ENCODE results near the gene SIL1. TPM values are rescaled to one million over a fixed set of nuclear protein-coding genes. Genes with fewer than 3 reads are reported as not detected.

SIL1 gene
- total RNA-seq, 1 experiment from 2014 or later = 22.0 TPM

DNA sequence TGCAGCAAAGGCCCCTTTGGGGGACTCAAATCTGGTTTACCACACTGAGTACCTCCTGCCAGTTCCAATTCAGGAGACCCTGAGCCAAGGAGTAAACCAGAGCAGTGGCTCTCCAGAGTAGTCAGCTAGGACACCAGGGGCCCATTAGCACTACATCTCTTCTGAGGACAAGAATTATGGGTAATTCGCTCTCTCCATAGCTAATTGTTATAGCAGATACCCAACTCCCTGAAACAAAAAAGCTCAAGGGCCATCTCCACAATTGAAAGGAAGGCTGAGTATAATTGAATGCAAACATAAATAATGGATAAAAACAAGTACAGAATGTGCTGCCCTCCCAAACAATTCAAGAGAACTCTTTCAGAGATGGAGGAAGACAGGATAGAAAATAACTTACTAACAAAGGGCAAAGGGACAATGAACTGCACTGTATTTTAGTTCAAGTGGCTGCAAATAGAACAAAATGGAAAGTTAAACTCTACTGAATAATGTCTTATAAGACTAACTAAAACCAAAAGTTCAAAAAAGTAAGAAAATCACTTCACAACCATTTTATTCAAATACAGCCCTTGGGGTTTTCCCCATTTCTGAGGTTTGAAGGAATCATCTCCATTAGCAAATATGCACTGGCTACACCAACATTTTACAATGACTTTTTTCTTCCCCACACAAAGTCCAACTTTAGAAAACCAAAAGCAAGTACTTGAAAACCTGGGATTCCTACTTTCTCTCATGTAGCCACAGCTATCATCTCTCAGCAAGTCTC, 118.8 kb downstream of the SIL1 start:
- H3K27ac ChIP-seq (ENCODE audit: low read depth, low read length, poor library complexity, severe bottlenecking) = no peak overlapping the region
- ChIA-PET POLR2A (ENCODE audit: low non-redundant PET) (no interaction called here), CTCF (no interaction called here)
- BruUV-seq (replicated peaks) = no TSS peak
- H3K4me3 ChIP-seq (ENCODE audit: low read depth, low read length, poor library complexity, severe bottlenecking) = no peak overlapping the region
- intact Hi-C loops (cut with micrococcal nuclease; ENCODE audit: unreplicated experiment) = no loop called here
- no peak for DNase-seq (ENCODE audit: low spot score)
- H3K4me1 ChIP-seq (ENCODE audit: insufficient read depth, low read length, poor library complexity, severe bottlenecking) = peaks cover 7% of the 10 kb centered on the region
- no peaks in the 10 kb centered on the region for H3K36me3 ChIP-seq (ENCODE audit: insufficient read depth, low read length, poor library complexity, severe bottlenecking)
- no peaks in the 10 kb centered on the region for H3K27me3 ChIP-seq (replicated peaks; ENCODE audit: insufficient read depth, low read depth, low read length, poor library complexity)
- H3K9me3 ChIP-seq (ENCODE audit: low read depth, low read length, poor library complexity, severe bottlenecking) = no peaks in the 10 kb centered on the region
- TF ChIP-seq EZH2 (IDR thresholded peaks at IDR 0.05; ENCODE audit: borderline replicate concordance, low read depth, low read length, poor library complexity, severe bottlenecking) = no peak
- TF ChIP-seq, protein P1, sequence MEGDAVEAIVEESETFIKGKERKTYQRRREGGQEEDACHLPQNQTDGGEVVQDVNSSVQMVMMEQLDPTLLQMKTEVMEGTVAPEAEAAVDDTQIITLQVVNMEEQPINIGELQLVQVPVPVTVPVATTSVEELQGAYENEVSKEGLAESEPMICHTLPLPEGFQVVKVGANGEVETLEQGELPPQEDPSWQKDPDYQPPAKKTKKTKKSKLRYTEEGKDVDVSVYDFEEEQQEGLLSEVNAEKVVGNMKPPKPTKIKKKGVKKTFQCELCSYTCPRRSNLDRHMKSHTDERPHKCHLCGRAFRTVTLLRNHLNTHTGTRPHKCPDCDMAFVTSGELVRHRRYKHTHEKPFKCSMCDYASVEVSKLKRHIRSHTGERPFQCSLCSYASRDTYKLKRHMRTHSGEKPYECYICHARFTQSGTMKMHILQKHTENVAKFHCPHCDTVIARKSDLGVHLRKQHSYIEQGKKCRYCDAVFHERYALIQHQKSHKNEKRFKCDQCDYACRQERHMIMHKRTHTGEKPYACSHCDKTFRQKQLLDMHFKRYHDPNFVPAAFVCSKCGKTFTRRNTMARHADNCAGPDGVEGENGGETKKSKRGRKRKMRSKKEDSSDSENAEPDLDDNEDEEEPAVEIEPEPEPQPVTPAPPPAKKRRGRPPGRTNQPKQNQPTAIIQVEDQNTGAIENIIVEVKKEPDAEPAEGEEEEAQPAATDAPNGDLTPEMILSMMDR (conservative IDR thresholded peaks at IDR 0.05; ENCODE audit: low read depth, low read length) = no peak

DNA sequence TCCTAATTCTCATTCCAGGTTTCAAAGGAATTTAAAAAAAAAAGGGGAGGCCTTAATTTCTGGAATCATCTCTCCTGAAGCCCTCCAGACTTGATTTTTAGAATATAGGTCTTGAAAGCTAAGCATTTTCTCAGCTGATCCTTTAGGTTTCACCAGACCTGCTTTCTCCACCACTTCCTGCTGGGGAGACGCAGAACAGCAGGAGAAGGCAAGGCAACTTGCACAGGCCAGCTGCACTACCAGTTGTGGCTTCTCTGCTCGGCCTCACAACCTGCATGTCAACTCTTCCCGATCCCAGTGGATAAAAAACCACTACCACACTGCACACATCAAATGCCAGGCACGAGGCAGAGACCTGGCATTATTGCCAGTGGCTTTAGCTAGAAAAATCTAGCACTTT, 119.8 kb downstream of the SIL1 start:
- TF ChIP-seq, protein P1 (conservative IDR thresholded peaks at IDR 0.05; ENCODE audit: low read depth, low read length) = no peak
- no peak for TF ChIP-seq EZH2 (IDR thresholded peaks at IDR 0.05; ENCODE audit: borderline replicate concordance, low read depth, low read length, poor library complexity, severe bottlenecking)
- intact Hi-C loops (cut with micrococcal nuclease; ENCODE audit: unreplicated experiment) = no loop called here
- POLR2A ChIA-PET (ENCODE audit: low non-redundant PET) = no interaction called here
- no peak for DNase-seq (ENCODE audit: low spot score)
- CTCF ChIA-PET = no interaction called here
- no TSS peak for BruUV-seq (replicated peaks)
- no peaks in the 10 kb centered on the region for H3K27me3 ChIP-seq (replicated peaks; ENCODE audit: insufficient read depth, low read depth, low read length, poor library complexity)
- no peaks in the 10 kb centered on the region for H3K9me3 ChIP-seq (ENCODE audit: low read depth, low read length, poor library complexity, severe bottlenecking)
- no peak overlapping the region for H3K4me3 ChIP-seq (ENCODE audit: low read depth, low read length, poor library complexity, severe bottlenecking)
- H3K27ac ChIP-seq (ENCODE audit: low read depth, low read length, poor library complexity, severe bottlenecking) = no peak overlapping the region
- H3K36me3 ChIP-seq (ENCODE audit: insufficient read depth, low read length, poor library complexity, severe bottlenecking) = no peaks in the 10 kb centered on the region
- peaks cover 7% of the 10 kb centered on the region for H3K4me1 ChIP-seq (ENCODE audit: insufficient read depth, low read length, poor library complexity, severe bottlenecking)

DNA sequence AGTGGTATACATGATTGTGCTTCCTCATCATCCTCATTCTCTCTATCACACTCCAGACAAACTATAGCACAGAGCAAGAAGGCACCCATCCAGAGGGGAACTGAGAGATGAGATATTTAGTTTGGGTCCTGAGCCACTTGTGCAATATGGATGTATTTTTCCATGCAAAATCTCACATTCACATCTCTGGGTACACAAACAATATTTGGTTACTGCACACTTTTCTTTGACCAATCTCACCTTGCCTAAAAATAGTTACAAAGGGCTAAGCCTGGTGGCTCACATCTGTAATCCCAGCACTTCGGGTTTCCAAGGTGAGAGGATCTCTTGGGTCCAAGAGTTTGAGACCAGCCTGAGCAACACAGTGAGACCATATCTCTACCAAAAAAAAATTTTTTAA, 120.3 kb downstream of the SIL1 start:
- no peak for DNase-seq (ENCODE audit: low spot score)
- Histone ChIP-seq H3K4me1 (ENCODE audit: insufficient read depth, low read length, poor library complexity, severe bottlenecking) (peaks cover 6% of the 10 kb centered on the region), H3K9me3 (ENCODE audit: low read depth, low read length, poor library complexity, severe bottlenecking) (no peaks in the 10 kb centered on the region), H3K27me3 (replicated peaks; ENCODE audit: insufficient read depth, low read depth, low read length, poor library complexity) (no peaks in the 10 kb centered on the region), H3K4me3 (ENCODE audit: low read depth, low read length, poor library complexity, severe bottlenecking) (no peak overlapping the region), H3K36me3 (ENCODE audit: insufficient read depth, low read length, poor library complexity, severe bottlenecking) (no peaks in the 10 kb centered on the region), H3K27ac (ENCODE audit: low read depth, low read length, poor library complexity, severe bottlenecking) (no peak overlapping the region)
- ChIA-PET POLR2A (ENCODE audit: low non-redundant PET) (no interaction called here), CTCF (no interaction called here)
- no TSS peak for BruUV-seq (replicated peaks)
- intact Hi-C loops (cut with micrococcal nuclease; ENCODE audit: unreplicated experiment) = no loop called here
- TF ChIP-seq, protein P1 (conservative IDR thresholded peaks at IDR 0.05; ENCODE audit: low read depth, low read length) = no peak
- TF ChIP-seq EZH2 (IDR thresholded peaks at IDR 0.05; ENCODE audit: borderline replicate concordance, low read depth, low read length, poor library complexity, severe bottlenecking) = no peak
